PC-9 (cell line): ENCODE measurements around the gene SUCLA2.

Experiments used
- EZH2 ChIP-seq: fragments of 200-600 bp; sonication (generic); IDR thresholded peaks from 2 replicates; pipeline ENCODE4 v1.8.0; 2017; ENCODE audit warnings: antibody characterized with exemption, low read depth
- TF ChIP-seq, protein P1 (sequence below): fragments of 200-600 bp; sonication (generic); conservative IDR thresholded peaks from 2 replicates; pipeline ENCODE4 v1.6.1; 2017; ENCODE audit warnings: mixed run types, antibody characterized with exemption, mild to moderate bottlenecking, moderate library complexity

DNA sequence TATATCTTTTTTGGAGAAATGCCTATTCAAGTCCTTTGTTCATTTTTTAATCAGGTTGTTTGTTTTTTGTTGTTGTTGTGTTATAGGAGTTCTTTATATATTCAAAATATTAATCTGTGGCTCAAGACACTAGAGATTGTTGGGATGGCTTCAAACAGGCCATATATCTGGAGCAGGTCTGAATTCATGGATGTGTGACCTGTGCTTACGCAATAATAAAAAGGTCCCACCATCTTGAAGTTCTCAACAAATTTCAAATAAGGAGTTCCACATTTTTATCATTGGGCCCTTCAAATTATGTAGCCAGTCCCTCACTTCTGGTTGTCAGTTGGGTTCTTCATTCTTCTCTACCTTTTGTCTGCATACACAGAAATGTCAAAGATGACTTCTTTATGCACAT is 18.7 kb upstream of the SUCLA2 start:
- TF ChIP-seq, protein P1, sequence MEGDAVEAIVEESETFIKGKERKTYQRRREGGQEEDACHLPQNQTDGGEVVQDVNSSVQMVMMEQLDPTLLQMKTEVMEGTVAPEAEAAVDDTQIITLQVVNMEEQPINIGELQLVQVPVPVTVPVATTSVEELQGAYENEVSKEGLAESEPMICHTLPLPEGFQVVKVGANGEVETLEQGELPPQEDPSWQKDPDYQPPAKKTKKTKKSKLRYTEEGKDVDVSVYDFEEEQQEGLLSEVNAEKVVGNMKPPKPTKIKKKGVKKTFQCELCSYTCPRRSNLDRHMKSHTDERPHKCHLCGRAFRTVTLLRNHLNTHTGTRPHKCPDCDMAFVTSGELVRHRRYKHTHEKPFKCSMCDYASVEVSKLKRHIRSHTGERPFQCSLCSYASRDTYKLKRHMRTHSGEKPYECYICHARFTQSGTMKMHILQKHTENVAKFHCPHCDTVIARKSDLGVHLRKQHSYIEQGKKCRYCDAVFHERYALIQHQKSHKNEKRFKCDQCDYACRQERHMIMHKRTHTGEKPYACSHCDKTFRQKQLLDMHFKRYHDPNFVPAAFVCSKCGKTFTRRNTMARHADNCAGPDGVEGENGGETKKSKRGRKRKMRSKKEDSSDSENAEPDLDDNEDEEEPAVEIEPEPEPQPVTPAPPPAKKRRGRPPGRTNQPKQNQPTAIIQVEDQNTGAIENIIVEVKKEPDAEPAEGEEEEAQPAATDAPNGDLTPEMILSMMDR: no peak
- TF ChIP-seq EZH2: no peak
